IMR-90 (cell line): Measurements from ENCODE around the gene PANK2. TPM values are rescaled to one million over a fixed set of nuclear protein-coding genes. Genes with fewer than 3 reads are reported as not detected.

Source experiments
- ATAC-seq: fragments of 200-7000 bp; cut with Tn5 transposase; 2 replicates; pipeline ENCODE4 v1.9.1; 2020; ENCODE audit warnings: low read depth, mild to moderate bottlenecking, moderate library complexity
- BruUV-seq: library from RNA; stranded (reverse); fragments of 400-500 nt; replicated peaks from 2 replicates; lab custom pipeline; 2021; lab: Mats Ljungman, UMichigan
- CTCF ChIA-PET: fragments of 300-600 bp; formaldehyde crosslinking; extraction: SDS; loops from one replicate; lab custom pipeline; 2021; ENCODE audit warnings: antibody characterized with exemption; lab: Yijun Ruan, JAX
- POLR2A ChIA-PET: fragments of 300-600 bp; sonication (Branson Sonifier 250); formaldehyde crosslinking; loops from one replicate; lab custom pipeline; 2022; ENCODE audit warnings: antibody characterized with exemption; ENCODE audit not compliant: unreplicated experiment; lab: Charles Lee
- DNase-seq: peaks from one replicate; pipeline ENCODE4 v3.0.0; 2013
- H2AFZ ChIP-seq: replicated peaks from 2 replicates; pipeline ENCODE3; 2013; ENCODE audit warnings: low read length, mild to moderate bottlenecking; ENCODE audit not compliant: poor library complexity
- H2AK5ac ChIP-seq: 2 replicates; pipeline ENCODE4 v1.6.1; 2013; ENCODE audit warnings: low read depth, low read length, inconsistent platforms
- H2AK9ac ChIP-seq: replicated peaks from 2 replicates; pipeline ENCODE3; 2013; ENCODE audit warnings: mild to moderate bottlenecking, low read depth, low read length, moderate library complexity; ENCODE audit not compliant: poor library complexity
- H2BK120ac ChIP-seq: 2 replicates; pipeline ENCODE4 v1.6.1; 2013; ENCODE audit warnings: low read depth, low read length, inconsistent platforms
- H2BK15ac ChIP-seq: 3 replicates; pipeline ENCODE4 v1.6.1; 2013; ENCODE audit warnings: low read depth, low read length, inconsistent platforms
- H2BK20ac ChIP-seq: 2 replicates; pipeline ENCODE4 v1.6.1; 2013; ENCODE audit warnings: low read depth, mild to moderate bottlenecking, inconsistent platforms, low read length, moderate library complexity
- H2BK5ac ChIP-seq: 2 replicates; pipeline ENCODE4 v1.6.1; 2013; ENCODE audit warnings: mild to moderate bottlenecking, low read depth, low read length, inconsistent platforms; ENCODE audit not compliant: poor library complexity, severe bottlenecking
- H3K14ac ChIP-seq: replicated peaks from 2 replicates; pipeline ENCODE4 v1.6.1; 2013; ENCODE audit warnings: low read depth, low read length, inconsistent platforms
- H3K18ac ChIP-seq: 2 replicates; pipeline ENCODE4 v1.6.1; 2013; ENCODE audit warnings: low read depth, low read length, control low read depth
- H3K23ac ChIP-seq: 2 replicates; pipeline ENCODE4 v1.6.1; 2013; ENCODE audit warnings: low read depth, low read length, inconsistent platforms
- H3K27ac ChIP-seq: 2 replicates; pipeline ENCODE4 v1.5.1; 2013; ENCODE audit warnings: mild to moderate bottlenecking, control low read depth, low read length; ENCODE audit not compliant: insufficient read depth
- H3K27me3 ChIP-seq: 2 replicates; pipeline ENCODE4 v1.6.1; 2013; ENCODE audit warnings: low read length; ENCODE audit not compliant: control insufficient read depth, insufficient read depth
- H3K36me3 ChIP-seq: 2 replicates; pipeline ENCODE4 v1.6.1; 2013; ENCODE audit warnings: low read length, mixed read lengths; ENCODE audit not compliant: control insufficient read depth, insufficient read depth
- H3K4ac ChIP-seq: 2 replicates; pipeline ENCODE4 v1.6.1; 2013; ENCODE audit warnings: low read depth, low read length, inconsistent platforms
- H3K4me1 ChIP-seq: 2 replicates; pipeline ENCODE4 v1.6.1; 2013; ENCODE audit warnings: low read length, mixed read lengths; ENCODE audit not compliant: control insufficient read depth, insufficient read depth
- H3K4me2 ChIP-seq: 2 replicates; pipeline ENCODE4 v1.6.1; 2013; ENCODE audit warnings: low read depth, mild to moderate bottlenecking, control low read depth, low read length, moderate library complexity
- H3K4me3 ChIP-seq: 2 replicates; pipeline ENCODE4 v1.5.1; 2013; ENCODE audit warnings: low read depth, mild to moderate bottlenecking, control low read depth, low read length, moderate library complexity; ENCODE audit not compliant: insufficient read depth
- H3K56ac ChIP-seq: 2 replicates; pipeline ENCODE4 v1.6.1; 2013; ENCODE audit warnings: low read length, inconsistent platforms; ENCODE audit not compliant: insufficient read depth; ENCODE audit errors: extremely low read depth
- H3K79me1 ChIP-seq, 2 experiments: 2 replicates each; pipeline ENCODE4 v1.6.1; 2013; ENCODE audit warnings: low read length in 2 of 2, inconsistent platforms in 1 of 2, low read depth in 1 of 2
- H3K9ac ChIP-seq: 2 replicates; pipeline ENCODE4 v1.6.1; 2013; ENCODE audit warnings: low read depth, low read length, control low read depth
- H3K9me1 ChIP-seq: 2 replicates; pipeline ENCODE4 v1.6.1; 2013; ENCODE audit warnings: low read length, inconsistent platforms; ENCODE audit not compliant: insufficient read depth
- H3K9me3 ChIP-seq: 2 replicates; pipeline ENCODE4 v1.6.1; 2013; ENCODE audit warnings: low read length; ENCODE audit not compliant: control insufficient read depth, insufficient read depth
- H4K20me1 ChIP-seq: 2 replicates; pipeline ENCODE4 v1.6.1; 2013; ENCODE audit warnings: low read length, inconsistent platforms; ENCODE audit not compliant: insufficient read depth
- H4K5ac ChIP-seq: 2 replicates; pipeline ENCODE4 v1.6.1; 2013; ENCODE audit warnings: mild to moderate bottlenecking, low read depth, low read length, control low read depth
- H4K8ac ChIP-seq, 2 experiments: 2 replicates each; pipeline ENCODE4 v1.6.1; 2013; ENCODE audit warnings: low read depth in 2 of 2, low read length in 2 of 2, control low read depth in 1 of 2, inconsistent platforms in 1 of 2
- H4K91ac ChIP-seq: 2 replicates; pipeline ENCODE4 v1.6.1; 2013; ENCODE audit warnings: low read depth, low read length, inconsistent platforms; ENCODE audit not compliant: insufficient read depth
- BHLHE40 ChIP-seq: fragments of 150-350 bp; IDR thresholded peaks from 2 replicates; pipeline ENCODE4 v1.6.1; 2016; ENCODE audit warnings: mild to moderate bottlenecking, low read depth, low read length
- CEBPB ChIP-seq: IDR thresholded peaks from 2 replicates; pipeline ENCODE4 v1.6.1; 2012; ENCODE audit warnings: low read depth, low read length, improper control_type of control experiment
- CHD1 ChIP-seq: IDR thresholded peaks from 2 replicates; pipeline ENCODE4 v1.6.1; 2012; ENCODE audit warnings: low read depth, low read length, improper control_type of control experiment
- FOS ChIP-seq: fragments of 150-350 bp; IDR thresholded peaks from 2 replicates; pipeline ENCODE4 v1.6.1; 2016; ENCODE audit warnings: low read depth, low read length
- MAFK ChIP-seq: IDR thresholded peaks from 2 replicates; pipeline ENCODE4 v1.6.1; 2012; ENCODE audit warnings: low read depth, low read length, improper control_type of control experiment
- MXI1 ChIP-seq: IDR thresholded peaks from 2 replicates; pipeline ENCODE4 v1.6.1; 2012; ENCODE audit warnings: low read depth, mild to moderate bottlenecking, low read length, moderate library complexity, borderline replicate concordance
- POLR2A ChIP-seq: IDR thresholded peaks from 2 replicates; pipeline ENCODE4 v1.6.1; 2012; ENCODE audit warnings: mild to moderate bottlenecking, low read depth, low read length
- RCOR1 ChIP-seq: IDR thresholded peaks from 2 replicates; pipeline ENCODE4 v1.6.1; 2012; ENCODE audit warnings: mild to moderate bottlenecking, low read length, improper control_type of control experiment; ENCODE audit not compliant: insufficient replicate concordance
- RFX5 ChIP-seq: IDR thresholded peaks from 2 replicates; pipeline ENCODE4 v1.8.0; 2012; ENCODE audit warnings: low read depth, mild to moderate bottlenecking, low read length, moderate library complexity
- SMC3 ChIP-seq: fragments of 150-350 bp; IDR thresholded peaks from 2 replicates; pipeline ENCODE4 v1.6.1; 2016; ENCODE audit warnings: low read depth, mild to moderate bottlenecking, antibody characterized with exemption, low read length, moderate library complexity
- WGBS, 2 experiments: methylation state at CpG; one replicate each; pipeline versions ENCODE4 v1.1.5 to v1.1.7; 2013; ENCODE audit warnings: missing lambda C conversion rate in 2 of 2; ENCODE audit not compliant: insufficient read length in 1 of 2; ENCODE audit errors: extremely low coverage in 2 of 2; 5-methylcytosine and 5-hydroxymethylcytosine counted together
- dilution Hi-C: fragments of 300-500 bp; cut with HindIII; formaldehyde crosslinking; loops from one replicate; pipeline ENCODE4 v1.14.3; 2018; ENCODE audit warnings: low sequenced_read_pairs; ENCODE audit not compliant: unreplicated experiment
- in situ Hi-C: fragments of 300-500 bp; cut with MboI; formaldehyde crosslinking; loops from 3 replicates; pipeline ENCODE4 v1.14.3; 2019; ENCODE audit warnings: low sequenced_read_pairs, inconsistent platforms, mixed read lengths
- intact Hi-C: fragments of 100-400 bp; cut with micrococcal nuclease; formaldehyde crosslinking; loops from 2 replicates; pipeline ENCODE4 v1.10.0; 2022
- polyA plus RNA-seq, 3 experiments: library from polyadenylated mRNA; depleted of rRNA; stranded (reverse); fragments of >200 nt; gene quantifications; 2 replicates each; pipeline ENCODE4 v1.2.3, GENCODE V29; 2012; ENCODE audit warnings: low replicate concordance in 1 of 3
- total RNA-seq: library from RNA; depleted of rRNA; stranded (reverse); fragments of >200 nt; gene quantifications from 2 replicates; pipeline ENCODE4 v1.2.3, GENCODE V29; 2012
- TF ChIP-seq, protein P1 (sequence below): fragments of 150-350 bp; IDR thresholded peaks from 2 replicates; pipeline ENCODE4 v1.6.1; 2017; ENCODE audit warnings: mild to moderate bottlenecking, antibody characterized with exemption, low read length, low read depth
- TF ChIP-seq, protein P2 (sequence below): conservative IDR thresholded peaks from 2 replicates; pipeline ENCODE4 v1.5.1; 2012; ENCODE audit warnings: mild to moderate bottlenecking, low read depth, low read length, improper control_type of control experiment
- TF ChIP-seq, protein P3 (sequence below): fragments of 150-350 bp; IDR thresholded peaks from 2 replicates; pipeline ENCODE4 v1.6.1; 2016; ENCODE audit warnings: low read depth, mild to moderate bottlenecking, low read length, moderate library complexity, borderline replicate concordance

PANK2 gene
- total and polyA plus RNA-seq, 2 of the 4 experiments (the other 2 are of a cell fraction) = 17.7 to 28.1 TPM

DNA sequence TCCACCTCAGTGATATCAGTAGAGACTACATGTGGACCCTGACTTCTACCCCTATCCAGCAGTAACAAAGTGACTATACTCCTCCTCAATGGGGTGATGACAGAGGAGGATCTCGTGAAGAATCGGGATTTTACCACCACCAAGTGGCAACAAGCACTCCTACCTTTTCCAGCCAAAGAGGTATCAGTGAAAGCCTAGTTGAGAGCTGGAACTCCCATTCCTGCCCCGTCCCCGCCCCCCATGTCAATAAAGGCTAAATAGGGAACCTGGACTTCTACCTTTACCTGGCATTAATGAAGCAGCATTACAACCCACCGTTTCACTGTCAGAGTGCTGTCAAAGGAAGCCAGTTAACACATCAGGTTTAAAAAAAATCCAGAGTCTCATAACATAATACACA lies 80.8 kb downstream of the PANK2 start:
- Histone ChIP-seq H3K9me1 (peaks cover 11% of the 10 kb centered on the region), H3K4ac (no peak overlapping the region), H2BK5ac (no peak overlapping the region), H4K8ac (no peak overlapping the region), H3K23ac (no peak overlapping the region), H3K4me1 (no peaks in the 10 kb centered on the region), H2AK5ac (no peak overlapping the region), H3K36me3 (peaks cover 8% of the 10 kb centered on the region), H2BK15ac (no peak overlapping the region), H3K56ac (no peak overlapping the region), H3K27me3 (no peaks in the 10 kb centered on the region), H3K18ac (no peak overlapping the region), H3K27ac (no peak overlapping the region), H4K91ac (no peak overlapping the region), H3K4me3 (no peak overlapping the region), H3K9me3 (no peaks in the 10 kb centered on the region), H2AFZ (no peak overlapping the region), H3K4me2 (no peak overlapping the region), H4K5ac (no peak overlapping the region), H3K79me1 (peaks cover 27 to 60% of the 10 kb centered on the region in 2 experiments), H2BK120ac (no peak overlapping the region), H4K20me1 (peaks cover 41% of the 10 kb centered on the region), H2BK20ac (no peak overlapping the region), H3K9ac (no peak overlapping the region), H3K14ac (no peak overlapping the region), H2AK9ac (no peak overlapping the region)
- in situ Hi-C loops = no loop called here
- ChIA-PET CTCF (interaction anchor here (0.7 kb wide), 1 partner anchor 913 kb away, joined by 4 read pairs; no protein-coding TSS in a partner anchor), POLR2A (no interaction called here)
- dilution Hi-C loops = no loop called here
- no peak for ATAC-seq
- intact Hi-C loops = no loop called here
- BruUV-seq = no TSS peak
- 100% methylated on average over 2 of the region's 5 CpGs; no CpG with 5 or more reads in 1 of the 2 experiments for WGBS, 2 experiments
- DNase-seq = no peak
- TF ChIP-seq SMC3 = no peak
- no peak for TF ChIP-seq MXI1
- TF ChIP-seq, protein P1, sequence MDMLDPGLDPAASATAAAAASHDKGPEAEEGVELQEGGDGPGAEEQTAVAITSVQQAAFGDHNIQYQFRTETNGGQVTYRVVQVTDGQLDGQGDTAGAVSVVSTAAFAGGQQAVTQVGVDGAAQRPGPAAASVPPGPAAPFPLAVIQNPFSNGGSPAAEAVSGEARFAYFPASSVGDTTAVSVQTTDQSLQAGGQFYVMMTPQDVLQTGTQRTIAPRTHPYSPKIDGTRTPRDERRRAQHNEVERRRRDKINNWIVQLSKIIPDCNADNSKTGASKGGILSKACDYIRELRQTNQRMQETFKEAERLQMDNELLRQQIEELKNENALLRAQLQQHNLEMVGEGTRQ = no peak
- no peak for TF ChIP-seq RFX5
- TF ChIP-seq, protein P2, sequence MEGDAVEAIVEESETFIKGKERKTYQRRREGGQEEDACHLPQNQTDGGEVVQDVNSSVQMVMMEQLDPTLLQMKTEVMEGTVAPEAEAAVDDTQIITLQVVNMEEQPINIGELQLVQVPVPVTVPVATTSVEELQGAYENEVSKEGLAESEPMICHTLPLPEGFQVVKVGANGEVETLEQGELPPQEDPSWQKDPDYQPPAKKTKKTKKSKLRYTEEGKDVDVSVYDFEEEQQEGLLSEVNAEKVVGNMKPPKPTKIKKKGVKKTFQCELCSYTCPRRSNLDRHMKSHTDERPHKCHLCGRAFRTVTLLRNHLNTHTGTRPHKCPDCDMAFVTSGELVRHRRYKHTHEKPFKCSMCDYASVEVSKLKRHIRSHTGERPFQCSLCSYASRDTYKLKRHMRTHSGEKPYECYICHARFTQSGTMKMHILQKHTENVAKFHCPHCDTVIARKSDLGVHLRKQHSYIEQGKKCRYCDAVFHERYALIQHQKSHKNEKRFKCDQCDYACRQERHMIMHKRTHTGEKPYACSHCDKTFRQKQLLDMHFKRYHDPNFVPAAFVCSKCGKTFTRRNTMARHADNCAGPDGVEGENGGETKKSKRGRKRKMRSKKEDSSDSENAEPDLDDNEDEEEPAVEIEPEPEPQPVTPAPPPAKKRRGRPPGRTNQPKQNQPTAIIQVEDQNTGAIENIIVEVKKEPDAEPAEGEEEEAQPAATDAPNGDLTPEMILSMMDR = no peak
- TF ChIP-seq MAFK = no peak
- no peak for TF ChIP-seq CHD1
- TF ChIP-seq BHLHE40 = no peak
- TF ChIP-seq POLR2A = no peak
- no peak for TF ChIP-seq RCOR1
- no peak for TF ChIP-seq CEBPB
- no peak for TF ChIP-seq FOS
- TF ChIP-seq, protein P3, sequence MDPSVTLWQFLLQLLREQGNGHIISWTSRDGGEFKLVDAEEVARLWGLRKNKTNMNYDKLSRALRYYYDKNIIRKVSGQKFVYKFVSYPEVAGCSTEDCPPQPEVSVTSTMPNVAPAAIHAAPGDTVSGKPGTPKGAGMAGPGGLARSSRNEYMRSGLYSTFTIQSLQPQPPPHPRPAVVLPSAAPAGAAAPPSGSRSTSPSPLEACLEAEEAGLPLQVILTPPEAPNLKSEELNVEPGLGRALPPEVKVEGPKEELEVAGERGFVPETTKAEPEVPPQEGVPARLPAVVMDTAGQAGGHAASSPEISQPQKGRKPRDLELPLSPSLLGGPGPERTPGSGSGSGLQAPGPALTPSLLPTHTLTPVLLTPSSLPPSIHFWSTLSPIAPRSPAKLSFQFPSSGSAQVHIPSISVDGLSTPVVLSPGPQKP = no peak
